ENCODE data around the gene IFT81. TPM values are rescaled to one million over a fixed set of nuclear protein-coding genes. Genes with fewer than 3 reads are reported as not detected.
"Not testable (repeated sequence)": the region's sequence is repeated elsewhere in the genome, so short reads cannot be mapped to it uniquely, and the experiment has no call there.

The IFT81 gene
- polyA plus RNA-seq, 2 of the 4 experiments (the other 2 are of a cell fraction) = 40.7 to 73.4 TPM

GRCh38 chr12:110228348-110228747, 104.2 kb downstream of the IFT81 start:
- H3K9me3 ChIP-seq; DNase-seq (ENCODE audit: low read depth in 1 of 2, low spot score in 1 of 2); ATAC-seq; H3K4me2 ChIP-seq; FAIRE-seq; H3K27ac ChIP-seq; H3K4me3 ChIP-seq: not testable (repeated sequence)
- 91% methylated on average over 4 of the region's 4 CpGs for WGBS (ENCODE audit: missing lambda C conversion rate)
- 0 out of 2 replicates have a peak, but pooled peaks have one; percentile 7 for TF ChIP-seq ZC3H11A (IDR thresholded peaks at IDR 0.05)
- CTCF ChIA-PET = interaction anchor here (1.4 to 9.6 kb wide), 2 partner anchors 16 to 125 kb away, joined by 5 to 100 read pairs; no protein-coding TSS in a partner anchor
- POLR2A ChIA-PET = interaction anchor here (2.0 kb wide), 1 partner anchor 52 kb away, joined by 6 read pairs; the partner anchor contains the start of gene ATP2A2
- peaks cover 56% of the 10 kb centered on the region for H3K4me1 ChIP-seq

- TF ChIP-seq RAD21 (conservative IDR thresholded peaks at IDR 0.05 in 1 of 2, IDR thresholded peaks at IDR 0.05 in 1 of 2) = no peak
- no peak for TF ChIP-seq ZC3H11A (IDR thresholded peaks at IDR 0.05)
- TF ChIP-seq FOSB (CRISPR knock-in tag; IDR thresholded peaks at IDR 0.05) = no peak
- TF ChIP-seq MAFK (IDR thresholded peaks at IDR 0.05; ENCODE audit: partially characterized antibody) = peak; percentile 59
- Histone ChIP-seq H3K9me3 (no peaks in the 10 kb centered on the region), H3K4me3 (no peak overlapping the region), H3K4me1 (peaks cover 56% of the 10 kb centered on the region), H3K4me2 (no peak overlapping the region), H3K27ac (peak overlapping the region in 1 of 2 experiments; percentile 36; a peak in 1 of 6 replicates)
- no peak for ATAC-seq
- WGBS (ENCODE audit: missing lambda C conversion rate) = 90% methylated on average over 1 of the region's 1 CpG
- CTCF ChIA-PET = interaction anchor here (0.8 to 9.6 kb wide), 4 partner anchors 8 to 125 kb away, joined by 3 to 100 read pairs (median 4); no protein-coding TSS in a partner anchor
- POLR2A ChIA-PET = interaction anchor here (0.9 to 2.0 kb wide), 2 partner anchors 10 to 52 kb away, joined by 3 to 6 read pairs; partner anchors contain the start of gene ATP2A2
- DNase-seq (ENCODE audit: low read depth in 1 of 2, low spot score in 1 of 2) = no peak
- no peak for FAIRE-seq
Observed at GRCh38 chr12:110228756-110229155, 104.6 kb downstream of the IFT81 start.

- no peak overlapping the region for H3K4me2 ChIP-seq
- ChIA-PET POLR2A (interaction anchor here (0.6 to 2.0 kb wide), 3 partner anchors 10 to 62 kb away, joined by 3 to 6 read pairs (median 5); partner anchors contain the start of gene ATP2A2), CTCF (interaction anchor here (0.8 to 9.6 kb wide), 3 partner anchors 9 to 46 kb away, joined by 3 to 100 read pairs (median 4); no protein-coding TSS in a partner anchor)
- FAIRE-seq (no peak), ATAC-seq (no peak), DNase-seq (ENCODE audit: low read depth in 1 of 2, low spot score in 1 of 2) (no peak)
- TF ChIP-seq JUN (IDR thresholded peaks at IDR 0.05) (no peak), HMGXB4 (CRISPR knock-in tag; IDR thresholded peaks at IDR 0.05; ENCODE audit: borderline replicate concordance) (no peak), BCL3 (IDR thresholded peaks at IDR 0.05) (no peak), ZSCAN20 (CRISPR knock-in tag; IDR thresholded peaks at IDR 0.05) (no peak), PHF8 (IDR thresholded peaks at IDR 0.05; ENCODE audit: borderline replicate concordance, low read depth) (no peak), POLR2AphosphoS2 (conservative IDR thresholded peaks at IDR 0.05; ENCODE audit: low read length) (no peak), MAZ (IDR thresholded peaks at IDR 0.05; ENCODE audit: borderline replicate concordance, low read depth, low read length) (no peak)
- H3K4me3 ChIP-seq = no peak overlapping the region
- no peak overlapping the region for H3K27ac ChIP-seq
- WGBS (ENCODE audit: missing lambda C conversion rate) = 96% methylated on average over 4 of the region's 4 CpGs
- peaks cover 59% of the 10 kb centered on the region for H3K4me1 ChIP-seq
- no peaks in the 10 kb centered on the region for H3K9me3 ChIP-seq
Observed at GRCh38 chr12:110229409-110229808, 105.3 kb downstream of the IFT81 start.

- Histone ChIP-seq H3K4me1 (peaks cover 57% of the 10 kb centered on the region), H3K4me2 (peak overlapping the region; percentile 25), H3K4me3 (no peak overlapping the region), H3K27ac (peak overlapping the region; percentile 34 to 73; a peak in 5 of 6 replicates), H3K9me3 (no peaks in the 10 kb centered on the region)
- ATAC-seq = no peak
- ChIA-PET CTCF (interaction anchor here (9.6 kb wide), 1 partner anchor 13 kb away, joined by 100 read pairs; no protein-coding TSS in a partner anchor), POLR2A (no interaction called here)
- DNase-seq (ENCODE audit: low read depth in 1 of 2, low spot score in 1 of 2) = no peak
- 59% methylated on average over 1 of the region's 1 CpG for WGBS (ENCODE audit: missing lambda C conversion rate)
- TF ChIP-seq ZC3H11A (IDR thresholded peaks at IDR 0.05) = no peak
- TF ChIP-seq POLR2AphosphoS2 (conservative IDR thresholded peaks at IDR 0.05; ENCODE audit: low read length) = no peak
- TF ChIP-seq HOXB5 (CRISPR knock-in tag; IDR thresholded peaks at IDR 0.05) = no peak
- no peak for TF ChIP-seq SREBF2 (IDR thresholded peaks at IDR 0.05)
- no peak for TF ChIP-seq RNF2 (IDR thresholded peaks at IDR 0.05; ENCODE audit: borderline replicate concordance, low read depth)
- TF ChIP-seq RARB (CRISPR knock-in tag; IDR thresholded peaks at IDR 0.05) = no peak
- FAIRE-seq = no peak
Observed at GRCh38 chr12:110230655-110231054, 106.5 kb downstream of the IFT81 start.
